ENCODE data around the gene DTYMK.

GRCh38 chr2:241706537-241706936 is 19.9 kb upstream of the DTYMK start:
- TF ChIP-seq RFX5 (IDR thresholded peaks at IDR 0.05; ENCODE audit: low read length) (no peak), REST (IDR thresholded peaks at IDR 0.05; ENCODE audit: low read depth, low read length) (no peak), POLR2AphosphoS5 (IDR thresholded peaks at IDR 0.05; ENCODE audit: low read depth, low read length) (no peak), EZH2phosphoT487 (IDR thresholded peaks at IDR 0.05; ENCODE audit: borderline replicate concordance, low read depth) (no peak), MAX (IDR thresholded peaks at IDR 0.05; ENCODE audit: low read depth) (no peak), FOSL2 (IDR thresholded peaks at IDR 0.05; ENCODE audit: borderline replicate concordance, low read depth) (no peak), NFIC (IDR thresholded peaks at IDR 0.05; ENCODE audit: borderline replicate concordance) (no peak), RCOR1 (IDR thresholded peaks at IDR 0.05; ENCODE audit: low read length) (no peak), SMC3 (IDR thresholded peaks at IDR 0.05; ENCODE audit: low read depth, low read length) (no peak), RAD21 (IDR thresholded peaks at IDR 0.05; ENCODE audit: low read length) (no peak)
- TF ChIP-seq, protein P1, sequence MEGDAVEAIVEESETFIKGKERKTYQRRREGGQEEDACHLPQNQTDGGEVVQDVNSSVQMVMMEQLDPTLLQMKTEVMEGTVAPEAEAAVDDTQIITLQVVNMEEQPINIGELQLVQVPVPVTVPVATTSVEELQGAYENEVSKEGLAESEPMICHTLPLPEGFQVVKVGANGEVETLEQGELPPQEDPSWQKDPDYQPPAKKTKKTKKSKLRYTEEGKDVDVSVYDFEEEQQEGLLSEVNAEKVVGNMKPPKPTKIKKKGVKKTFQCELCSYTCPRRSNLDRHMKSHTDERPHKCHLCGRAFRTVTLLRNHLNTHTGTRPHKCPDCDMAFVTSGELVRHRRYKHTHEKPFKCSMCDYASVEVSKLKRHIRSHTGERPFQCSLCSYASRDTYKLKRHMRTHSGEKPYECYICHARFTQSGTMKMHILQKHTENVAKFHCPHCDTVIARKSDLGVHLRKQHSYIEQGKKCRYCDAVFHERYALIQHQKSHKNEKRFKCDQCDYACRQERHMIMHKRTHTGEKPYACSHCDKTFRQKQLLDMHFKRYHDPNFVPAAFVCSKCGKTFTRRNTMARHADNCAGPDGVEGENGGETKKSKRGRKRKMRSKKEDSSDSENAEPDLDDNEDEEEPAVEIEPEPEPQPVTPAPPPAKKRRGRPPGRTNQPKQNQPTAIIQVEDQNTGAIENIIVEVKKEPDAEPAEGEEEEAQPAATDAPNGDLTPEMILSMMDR (IDR thresholded peaks at IDR 0.05): no peak
